Body of pancreas (tissue), 4 donors: Measurements from ENCODE around the gene PALS2.

Experiments used
- CTCF ChIP-seq, 7 experiments: fragments of 450-650 bp in 4 of 7; fragments of 200-600 bp in 3 of 7; sonication (generic) in 3 of 7; IDR thresholded peaks; one replicate each; pipeline ENCODE4 v1.5.1; 2016 to 2019; ENCODE audit warnings: antibody characterized with exemption in 7 of 7
- POLR2A ChIP-seq, 3 donors: fragments of 450-650 bp; IDR thresholded peaks; one replicate each; pipeline ENCODE4 v1.6.1; 2016; ENCODE audit warnings: antibody characterized with exemption in 3 of 3, mild to moderate bottlenecking in 2 of 3

GRCh38 chr7:24597014-24597413 is 23.8 kb downstream of the PALS2 start:
- TF ChIP-seq CTCF (IDR thresholded peaks at IDR 0.05) (no peak), POLR2A (IDR thresholded peaks at IDR 0.05) (no peak)
